GM18858 (cell line): ENCODE results near the gene ZBED2.

Experiments used
- ATAC-seq: cut with Tn5 transposase; IDR thresholded peaks from one replicate; pipeline ENCODE4 v1.9.1; 2021; ENCODE audit not compliant: unreplicated experiment

The ZBED2 gene

GRCh38 chr3:111604119-111604518, 9.0 kb upstream of the ZBED2 start:
- peak; percentile 9 for ATAC-seq

GRCh38 chr3:111603679-111604078, 8.5 kb upstream of the ZBED2 start:
- ATAC-seq, result peak; percentile 49

GRCh38 chr3:111601810-111602209, 6.7 kb upstream of the ZBED2 start:
- ATAC-seq, result no peak

GRCh38 chr3:111598552-111598951, 3.4 kb upstream of the ZBED2 start:
- no peak for ATAC-seq

- ATAC-seq, result no peak
These were observed 3.0 kb upstream of the ZBED2 start for GRCh38 chr3:111598139-111598538.

GRCh38 chr3:111596328-111596727, 1.2 kb upstream of the ZBED2 start:
- ATAC-seq, result no peak

GRCh38 chr3:111594781-111595180, 365 bp downstream of the ZBED2 start:
- ATAC-seq, result peak; percentile 8

- ATAC-seq, result peak; percentile 67
These were observed 941 bp downstream of the ZBED2 start for GRCh38 chr3:111594205-111594604.

- ATAC-seq, result no peak
These were observed 1.5 kb downstream of the ZBED2 start for GRCh38 chr3:111593666-111594065.

- ATAC-seq, result no peak
These were observed 2.2 kb downstream of the ZBED2 start for GRCh38 chr3:111592936-111593335.

- ATAC-seq, result no peak
These were observed 3.0 kb downstream of the ZBED2 start for GRCh38 chr3:111592143-111592542.

GRCh38 chr3:111591555-111591954, 3.6 kb downstream of the ZBED2 start:
- ATAC-seq, result no peak

- ATAC-seq, result no peak
These were observed 5.0 kb downstream of the ZBED2 start for GRCh38 chr3:111590143-111590491.

GRCh38 chr3:111589303-111590142, 5.6 kb downstream of the ZBED2 start:
- ATAC-seq, result no peak

GRCh38 chr3:111588527-111588926, 6.6 kb downstream of the ZBED2 start:
- no peak for ATAC-seq

GRCh38 chr3:111585217-111585616, 9.9 kb downstream of the ZBED2 start:
- ATAC-seq, result no peak

- ATAC-seq, result no peak
These were observed 10.4 kb downstream of the ZBED2 start for GRCh38 chr3:111584744-111585143.

GRCh38 chr3:111582120-111582474, 13.0 kb downstream of the ZBED2 start:
- no peak for ATAC-seq

- ATAC-seq, result no peak
These were observed 13.6 kb downstream of the ZBED2 start for GRCh38 chr3:111581403-111582119.

GRCh38 chr3:111579495-111579894, 15.7 kb downstream of the ZBED2 start:
- ATAC-seq, result no peak

GRCh38 chr3:111578867-111579266, 16.3 kb downstream of the ZBED2 start:
- no peak for ATAC-seq
